MM.1S (cell line): ENCODE measurements around the gene ADRM1.

Experiments
- EZH2 ChIP-seq: fragments of 300-600 bp; sonication (generic); optimal IDR thresholded peaks from 2 replicates; pipeline ENCODE3; 2017; ENCODE audit warnings: low read depth, mild to moderate bottlenecking, antibody characterized with exemption, low read length, mixed read lengths
- TF ChIP-seq, protein P1 (sequence below): fragments of 300-600 bp; sonication (generic); IDR thresholded peaks from 2 replicates; pipeline ENCODE4 v1.5.1; 2016; ENCODE audit warnings: antibody characterized with exemption, low read length, mixed read lengths

DNA sequence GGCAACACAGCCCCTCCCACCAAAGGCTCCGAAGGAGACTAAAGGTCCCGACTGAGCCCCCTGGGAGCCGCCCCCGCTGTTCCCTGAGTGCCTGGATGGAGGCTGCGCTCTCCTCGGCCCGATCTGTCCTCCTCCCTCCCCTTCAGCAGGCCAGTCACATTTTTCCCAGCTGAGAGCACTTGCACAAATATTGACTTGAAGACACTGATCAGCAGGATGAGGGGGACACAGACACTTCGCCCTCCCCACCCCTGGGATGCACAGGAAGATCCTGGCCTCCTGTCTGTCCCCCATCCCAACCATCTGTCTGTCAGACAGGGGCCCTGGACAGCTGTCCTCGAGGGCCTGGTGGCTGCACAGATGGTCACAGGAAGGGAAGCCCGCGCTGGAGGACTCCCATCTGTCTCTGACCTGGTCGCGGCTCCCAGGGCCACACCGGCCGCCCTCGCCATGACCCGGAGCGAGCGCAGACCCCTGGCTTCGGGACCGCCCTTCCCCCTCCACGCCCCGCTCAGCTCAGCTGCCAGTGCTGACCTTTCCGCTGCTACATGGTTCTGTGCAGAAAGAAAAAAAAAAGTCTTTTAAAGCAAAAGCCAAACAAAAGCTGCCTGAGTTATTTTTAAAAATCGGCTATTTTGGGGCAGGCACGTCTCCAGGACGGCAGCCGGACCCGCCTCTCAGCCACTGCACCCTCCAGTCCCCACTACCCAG is 53.2 kb downstream of the ADRM1 start:
- TF ChIP-seq EZH2, result no peak
- TF ChIP-seq, protein P1, sequence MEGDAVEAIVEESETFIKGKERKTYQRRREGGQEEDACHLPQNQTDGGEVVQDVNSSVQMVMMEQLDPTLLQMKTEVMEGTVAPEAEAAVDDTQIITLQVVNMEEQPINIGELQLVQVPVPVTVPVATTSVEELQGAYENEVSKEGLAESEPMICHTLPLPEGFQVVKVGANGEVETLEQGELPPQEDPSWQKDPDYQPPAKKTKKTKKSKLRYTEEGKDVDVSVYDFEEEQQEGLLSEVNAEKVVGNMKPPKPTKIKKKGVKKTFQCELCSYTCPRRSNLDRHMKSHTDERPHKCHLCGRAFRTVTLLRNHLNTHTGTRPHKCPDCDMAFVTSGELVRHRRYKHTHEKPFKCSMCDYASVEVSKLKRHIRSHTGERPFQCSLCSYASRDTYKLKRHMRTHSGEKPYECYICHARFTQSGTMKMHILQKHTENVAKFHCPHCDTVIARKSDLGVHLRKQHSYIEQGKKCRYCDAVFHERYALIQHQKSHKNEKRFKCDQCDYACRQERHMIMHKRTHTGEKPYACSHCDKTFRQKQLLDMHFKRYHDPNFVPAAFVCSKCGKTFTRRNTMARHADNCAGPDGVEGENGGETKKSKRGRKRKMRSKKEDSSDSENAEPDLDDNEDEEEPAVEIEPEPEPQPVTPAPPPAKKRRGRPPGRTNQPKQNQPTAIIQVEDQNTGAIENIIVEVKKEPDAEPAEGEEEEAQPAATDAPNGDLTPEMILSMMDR, result no peak
